Heart left ventricle (tissue), 13 donors: ENCODE results near the gene KRTAP10-5.

Source experiments
- POLR2A ChIP-seq, 2 donors: fragments of 450-650 bp; IDR thresholded peaks; one replicate each; pipeline ENCODE4 v1.6.1; 2017; ENCODE audit warnings: antibody characterized with exemption in 2 of 2, mild to moderate bottlenecking in 2 of 2, moderate library complexity in 2 of 2
- TF ChIP-seq, protein P1 (sequence below), 12 donors: fragments of 200-600 bp; sonication (generic) in 4 of 12; IDR thresholded peaks; one replicate each; pipeline versions ENCODE4 v1.5.0 to v1.8.0; 2018 to 2022; ENCODE audit warnings: antibody characterized with exemption in 12 of 12, mild to moderate bottlenecking in 5 of 12
- donor health status: ischemic (EF 13 %, LVEDD 7.1; RV severe dilation, severe dysfunction).
- donor health status: DM: no; HTN: yes; CAD: no.
- donor health status: DM: no; HTN: no; CAD: no.
- donor health status: ischemic (EF 25% LVEDD 6.9; RV normal size, moderate dysfunction).
- donor health status: ischemic (EF 25% LVEDD 5.7; RV mildly dilated, moderate dysfunction).
- donor health status: ischemic (EF 35%, LVEDD 5.7; RV mildly dilated, moderate dysfunction).
- donor health status: nonischemic (EF 11% LVEDD 7.7; RV severe dilation, severe dysfunction).
- donor health status: DM: yes; HTN: yes; CAD: no.
- donor health status: PGD.
- donor health status: ischemic (EF 29% LVEDD 5.4; RV normal size, mild dysfunction).
- donor health status: nonischemic (EF 23%, LVEDD 6.1; RV moderate dilation, normal function).

GRCh38 chr21:44582055-44582454 lies 1.7 kb upstream of the KRTAP10-5 start:
- TF ChIP-seq, protein P1, sequence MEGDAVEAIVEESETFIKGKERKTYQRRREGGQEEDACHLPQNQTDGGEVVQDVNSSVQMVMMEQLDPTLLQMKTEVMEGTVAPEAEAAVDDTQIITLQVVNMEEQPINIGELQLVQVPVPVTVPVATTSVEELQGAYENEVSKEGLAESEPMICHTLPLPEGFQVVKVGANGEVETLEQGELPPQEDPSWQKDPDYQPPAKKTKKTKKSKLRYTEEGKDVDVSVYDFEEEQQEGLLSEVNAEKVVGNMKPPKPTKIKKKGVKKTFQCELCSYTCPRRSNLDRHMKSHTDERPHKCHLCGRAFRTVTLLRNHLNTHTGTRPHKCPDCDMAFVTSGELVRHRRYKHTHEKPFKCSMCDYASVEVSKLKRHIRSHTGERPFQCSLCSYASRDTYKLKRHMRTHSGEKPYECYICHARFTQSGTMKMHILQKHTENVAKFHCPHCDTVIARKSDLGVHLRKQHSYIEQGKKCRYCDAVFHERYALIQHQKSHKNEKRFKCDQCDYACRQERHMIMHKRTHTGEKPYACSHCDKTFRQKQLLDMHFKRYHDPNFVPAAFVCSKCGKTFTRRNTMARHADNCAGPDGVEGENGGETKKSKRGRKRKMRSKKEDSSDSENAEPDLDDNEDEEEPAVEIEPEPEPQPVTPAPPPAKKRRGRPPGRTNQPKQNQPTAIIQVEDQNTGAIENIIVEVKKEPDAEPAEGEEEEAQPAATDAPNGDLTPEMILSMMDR (IDR thresholded peaks at IDR 0.05), result no peak
- TF ChIP-seq POLR2A (IDR thresholded peaks at IDR 0.05), result no peak
